Measurements from ENCODE around the gene TTC4.

The TTC4 gene

DNA sequence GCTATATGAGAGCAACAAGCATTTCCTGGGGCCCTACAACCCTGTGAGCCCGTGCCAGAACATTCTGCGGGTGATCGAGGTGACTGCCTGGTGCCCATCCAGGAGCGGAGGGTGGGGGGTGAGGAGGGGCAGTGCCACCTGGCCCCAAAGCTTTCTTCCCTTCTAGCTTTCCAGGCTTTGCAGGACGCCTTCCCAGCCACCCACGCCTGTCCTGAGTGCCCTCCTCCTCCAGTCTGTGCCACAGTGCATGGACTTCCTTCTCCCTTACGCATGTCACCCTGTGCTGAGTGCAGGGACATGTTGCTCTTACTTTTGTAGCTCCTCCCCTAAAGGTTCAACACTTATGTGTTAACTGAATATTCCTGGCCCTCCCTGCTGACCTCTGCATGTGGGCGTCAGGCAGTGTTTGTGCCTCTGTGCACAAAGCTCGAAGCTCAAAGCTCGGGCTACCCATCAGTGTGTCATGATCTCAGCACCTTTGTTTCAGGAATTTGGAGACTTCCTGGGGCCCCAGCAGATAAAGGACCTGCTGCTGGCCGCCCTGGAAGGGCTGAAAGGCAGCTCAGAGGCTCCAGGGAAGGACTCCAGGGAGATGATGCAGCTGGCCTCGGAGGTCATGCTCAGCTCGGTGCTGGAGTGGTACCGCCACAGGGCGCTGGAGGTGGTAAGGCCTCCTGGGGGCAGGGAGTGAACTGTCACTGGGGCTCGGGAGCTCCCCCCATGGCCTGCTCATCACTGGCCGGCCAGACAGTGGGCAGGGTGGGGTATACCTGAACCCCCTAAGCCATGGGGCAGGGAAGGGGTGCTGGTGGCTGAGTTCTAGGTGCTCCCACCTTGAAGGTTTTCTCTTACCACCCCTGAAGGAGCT lies 36.7 kb upstream of the TTC4 start:
- no peak overlapping the region for H3K4me3 ChIP-seq (ENCODE audit: low read depth in 1 of 2, low read length in 1 of 2)
- no peaks in the 10 kb centered on the region for H3K9me3 ChIP-seq
- no peaks in the 10 kb centered on the region for H3K27me3 ChIP-seq
- H3K4me1 ChIP-seq (ENCODE audit: control insufficient read depth in 1 of 2, insufficient read depth in 1 of 2, low read depth in 1 of 2, low read length in 1 of 2) = no peaks in the 10 kb centered on the region
- H3K27ac ChIP-seq = no peak overlapping the region
- no peaks in the 10 kb centered on the region for H3K36me3 ChIP-seq
- TF ChIP-seq, protein P1, sequence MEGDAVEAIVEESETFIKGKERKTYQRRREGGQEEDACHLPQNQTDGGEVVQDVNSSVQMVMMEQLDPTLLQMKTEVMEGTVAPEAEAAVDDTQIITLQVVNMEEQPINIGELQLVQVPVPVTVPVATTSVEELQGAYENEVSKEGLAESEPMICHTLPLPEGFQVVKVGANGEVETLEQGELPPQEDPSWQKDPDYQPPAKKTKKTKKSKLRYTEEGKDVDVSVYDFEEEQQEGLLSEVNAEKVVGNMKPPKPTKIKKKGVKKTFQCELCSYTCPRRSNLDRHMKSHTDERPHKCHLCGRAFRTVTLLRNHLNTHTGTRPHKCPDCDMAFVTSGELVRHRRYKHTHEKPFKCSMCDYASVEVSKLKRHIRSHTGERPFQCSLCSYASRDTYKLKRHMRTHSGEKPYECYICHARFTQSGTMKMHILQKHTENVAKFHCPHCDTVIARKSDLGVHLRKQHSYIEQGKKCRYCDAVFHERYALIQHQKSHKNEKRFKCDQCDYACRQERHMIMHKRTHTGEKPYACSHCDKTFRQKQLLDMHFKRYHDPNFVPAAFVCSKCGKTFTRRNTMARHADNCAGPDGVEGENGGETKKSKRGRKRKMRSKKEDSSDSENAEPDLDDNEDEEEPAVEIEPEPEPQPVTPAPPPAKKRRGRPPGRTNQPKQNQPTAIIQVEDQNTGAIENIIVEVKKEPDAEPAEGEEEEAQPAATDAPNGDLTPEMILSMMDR (IDR thresholded peaks at IDR 0.05) = no peak

DNA sequence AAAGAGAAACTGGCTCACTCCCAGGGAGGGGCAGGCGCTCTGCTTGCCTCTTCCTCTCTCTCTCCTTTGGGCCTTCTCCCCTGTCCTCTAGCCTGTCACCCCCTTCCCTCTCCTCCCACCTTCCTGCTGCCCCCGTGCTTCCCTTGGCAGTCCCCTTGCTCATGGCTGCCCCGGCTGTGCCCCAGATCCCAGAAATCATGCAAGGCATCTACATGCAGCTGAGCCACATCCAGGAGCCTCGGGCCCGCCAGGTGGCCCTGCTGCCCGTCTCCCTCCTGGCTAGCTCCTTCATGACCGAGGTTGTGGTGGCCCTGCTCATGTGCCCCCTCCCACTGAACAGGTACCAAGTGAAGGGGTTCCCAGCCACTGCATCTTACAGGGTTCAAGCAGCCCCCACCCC lies 36.0 kb upstream of the TTC4 start:
- no peaks in the 10 kb centered on the region for H3K4me1 ChIP-seq (ENCODE audit: control insufficient read depth in 1 of 2, insufficient read depth in 1 of 2, low read depth in 1 of 2, low read length in 1 of 2)
- H3K27ac ChIP-seq = no peak overlapping the region
- H3K27me3 ChIP-seq = no peaks in the 10 kb centered on the region

DNA sequence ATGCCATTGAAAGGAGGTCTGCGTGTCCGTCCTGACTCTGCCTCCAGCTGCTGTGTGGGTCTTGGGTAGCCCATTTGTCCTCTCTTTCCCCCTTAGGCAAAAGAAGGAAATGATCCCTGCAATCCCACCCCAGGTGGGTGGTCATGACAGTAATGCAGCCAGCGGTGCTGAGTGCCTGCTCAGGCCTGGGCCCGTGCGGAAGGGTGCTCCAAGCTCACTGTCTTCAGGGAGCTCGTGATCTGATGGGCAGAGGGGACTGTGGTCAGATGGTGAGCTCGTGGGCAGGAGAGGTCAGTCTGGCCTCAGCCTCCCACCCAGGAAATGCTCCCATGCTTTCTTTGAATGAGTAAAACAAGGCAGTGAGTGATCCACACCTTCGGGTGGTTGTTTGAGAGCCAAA lies 35.3 kb upstream of the TTC4 start:
- H3K36me3 ChIP-seq = no peaks in the 10 kb centered on the region
- no peak overlapping the region for H3K4me3 ChIP-seq (ENCODE audit: low read depth in 1 of 2, low read length in 1 of 2)
- TF ChIP-seq, protein P1 (IDR thresholded peaks at IDR 0.05) = no peak
- no peaks in the 10 kb centered on the region for H3K27me3 ChIP-seq
- no peaks in the 10 kb centered on the region for H3K9me3 ChIP-seq
- H3K4me1 ChIP-seq (ENCODE audit: control insufficient read depth in 1 of 2, insufficient read depth in 1 of 2, low read depth in 1 of 2, low read length in 1 of 2) = no peaks in the 10 kb centered on the region
- no peak overlapping the region for H3K27ac ChIP-seq

More for the DNA sequence above, 36.0 kb upstream of the TTC4 start:
- Histone ChIP-seq H3K4me3 (ENCODE audit: low read depth in 1 of 2, low read length in 1 of 2) (no peak overlapping the region), H3K9me3 (no peaks in the 10 kb centered on the region), H3K36me3 (no peaks in the 10 kb centered on the region)
- TF ChIP-seq, protein P1 (IDR thresholded peaks at IDR 0.05) = no peak

DNA sequence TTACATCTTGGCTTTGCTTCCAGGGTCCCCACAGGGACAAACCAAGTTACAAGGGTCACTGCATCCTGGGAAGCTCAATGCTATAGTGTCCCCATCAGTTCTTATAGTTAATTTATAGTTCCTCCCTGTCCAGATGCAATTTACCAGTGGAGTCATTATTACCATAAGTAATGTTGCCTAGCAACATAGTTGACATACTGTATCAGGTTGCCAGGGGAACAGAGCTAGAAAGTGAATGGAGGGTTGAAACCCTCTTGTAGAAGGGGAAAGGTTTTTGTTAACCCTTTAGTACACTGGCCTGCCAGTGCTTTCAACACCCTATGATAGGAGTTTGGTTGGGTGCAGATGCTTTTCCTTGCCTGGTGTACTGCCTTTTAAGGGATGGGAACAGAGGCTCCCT lies 34.3 kb upstream of the TTC4 start:
- Histone ChIP-seq H3K27ac (no peak overlapping the region), H3K9me3 (no peaks in the 10 kb centered on the region), H3K27me3 (no peaks in the 10 kb centered on the region), H3K36me3 (no peaks in the 10 kb centered on the region), H3K4me1 (ENCODE audit: control insufficient read depth in 1 of 2, insufficient read depth in 1 of 2, low read depth in 1 of 2, low read length in 1 of 2) (no peaks in the 10 kb centered on the region), H3K4me3 (ENCODE audit: low read depth in 1 of 2, low read length in 1 of 2) (no peak overlapping the region)
- TF ChIP-seq, protein P1 (IDR thresholded peaks at IDR 0.05) = no peak

DNA sequence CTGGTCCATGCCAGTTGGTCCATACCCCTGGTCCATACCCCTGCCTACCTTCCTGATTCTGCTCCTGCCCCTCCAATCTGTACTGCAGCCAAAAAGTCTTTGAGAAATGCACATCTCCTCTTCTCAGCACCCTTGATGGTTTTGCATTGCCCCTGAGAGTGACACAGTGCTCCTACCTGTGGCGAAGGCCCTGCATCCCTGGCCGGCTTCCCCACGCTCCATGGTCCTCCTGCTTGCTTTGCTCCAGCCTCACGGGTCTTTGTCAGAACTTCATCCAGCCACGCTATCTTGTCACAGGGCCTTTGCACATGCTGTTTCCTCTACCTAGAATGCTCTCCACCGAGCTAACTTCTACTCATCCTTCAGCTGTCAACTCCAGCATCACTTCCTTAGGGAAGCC lies 32.2 kb upstream of the TTC4 start:
- no peak overlapping the region for H3K27ac ChIP-seq
- TF ChIP-seq, protein P1 (IDR thresholded peaks at IDR 0.05) = no peak
- H3K36me3 ChIP-seq = no peaks in the 10 kb centered on the region
- H3K4me1 ChIP-seq (ENCODE audit: control insufficient read depth in 1 of 2, insufficient read depth in 1 of 2, low read depth in 1 of 2, low read length in 1 of 2) = no peaks in the 10 kb centered on the region
- no peaks in the 10 kb centered on the region for H3K27me3 ChIP-seq
- H3K9me3 ChIP-seq = no peaks in the 10 kb centered on the region
- H3K4me3 ChIP-seq (ENCODE audit: low read depth in 1 of 2, low read length in 1 of 2) = no peak overlapping the region
